Measurements from ENCODE around the gene NCOA6.
A peak's percentile ranks its signal among the peaks of the same experiment; 100 is the strongest.

NCOA6 gene

GRCh38 chr20:34701405-34702085, 123.9 kb downstream of the NCOA6 start:
- DNase-seq = no peak

GRCh38 chr20:34693414-34693813, 132.0 kb downstream of the NCOA6 start:
- DNase-seq = no peak

GRCh38 chr20:34691838-34692237, 133.6 kb downstream of the NCOA6 start:
- no peak for DNase-seq

GRCh38 chr20:34689486-34689885, 136.0 kb downstream of the NCOA6 start:
- no peak for DNase-seq

- no peak for DNase-seq
These were observed 141.8 kb downstream of the NCOA6 start for GRCh38 chr20:34683667-34684066.

GRCh38 chr20:34680586-34681175, 144.8 kb downstream of the NCOA6 start:
- peak; percentile 74 for DNase-seq

- DNase-seq = peak; percentile 98
These were observed 148.6 kb downstream of the NCOA6 start, which contains the start of gene PIGU for GRCh38 chr20:34676642-34677373. PIGU (minus strand) TSS chr20:34677092; CDS start chr20:34677085, 7 bp downstream.

DNA sequence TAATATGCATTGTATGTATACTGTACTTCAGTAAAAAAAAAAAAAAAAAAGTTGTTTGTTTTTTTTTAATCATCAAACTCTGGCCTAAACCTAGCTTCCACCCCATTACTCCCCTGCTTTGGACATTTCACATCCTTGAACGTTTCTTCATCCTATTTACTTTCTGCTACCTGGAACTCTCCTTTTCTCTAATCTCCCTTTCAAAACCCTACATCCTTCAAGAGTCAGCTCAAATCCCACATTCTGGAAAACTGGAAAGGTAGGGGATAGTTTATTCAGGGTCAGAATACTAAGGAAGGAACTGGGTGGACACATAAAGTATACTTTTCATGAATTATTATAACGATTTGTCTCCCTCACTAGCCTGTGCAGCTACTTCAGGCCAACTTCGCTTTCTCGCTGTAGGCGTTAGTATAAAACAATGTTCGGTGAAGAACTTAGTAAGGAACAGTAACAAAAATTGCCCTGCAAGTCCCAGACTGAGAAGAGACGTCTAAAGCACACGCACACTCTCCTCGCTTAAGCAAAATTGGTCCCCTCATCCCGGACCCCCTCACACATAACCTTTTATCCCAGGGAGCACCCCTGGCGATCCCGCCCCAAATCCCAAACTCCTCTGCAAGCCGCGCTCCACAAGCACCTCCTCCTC, 149.3 kb downstream of the NCOA6 start:
- DNase-seq = peak; percentile 54

GRCh38 chr20:34675561-34675960, 149.9 kb downstream of the NCOA6 start:
- peak; percentile 18 for DNase-seq

DNA sequence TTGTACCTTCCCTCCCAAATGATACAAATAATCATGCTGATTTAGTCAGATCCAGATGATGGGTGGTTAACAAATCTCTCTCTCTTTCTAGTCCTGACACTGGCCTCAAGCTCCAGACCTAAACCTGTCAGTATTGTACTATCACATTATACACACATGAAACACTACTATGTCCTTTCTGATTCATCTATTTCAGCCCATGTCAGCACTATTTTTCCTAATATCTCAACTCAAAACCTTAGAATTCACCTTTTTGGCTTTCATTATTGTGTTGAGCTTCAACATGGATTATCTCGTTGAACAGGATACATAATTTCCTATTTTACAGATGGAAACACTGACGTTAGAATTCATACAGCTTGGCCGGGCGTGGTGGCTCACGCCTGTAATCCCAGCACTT, 152.0 kb downstream of the NCOA6 start:
- no peak for DNase-seq

DNA sequence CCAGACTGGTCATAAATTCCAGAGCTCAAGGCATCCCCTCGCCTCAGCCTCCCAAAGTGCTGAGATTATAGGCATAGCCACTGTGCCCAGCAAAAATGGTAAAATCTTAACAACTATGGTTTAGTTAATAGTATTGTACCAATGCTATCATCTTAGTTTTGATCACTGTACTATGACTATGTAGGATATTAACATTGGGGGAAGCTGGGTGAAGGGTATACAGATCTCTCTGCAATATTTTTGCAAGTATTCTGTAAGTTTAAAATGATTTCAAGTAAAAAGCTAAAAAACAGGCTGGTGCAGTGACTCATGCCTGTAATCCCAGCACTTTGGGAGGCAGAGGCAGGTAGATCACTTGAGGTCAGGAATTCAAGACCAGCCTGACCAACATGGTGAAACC, 156.4 kb downstream of the NCOA6 start:
- DNase-seq = no peak
